Activated B cell treated with CpG ODN at 0.5 μM for 24 hours (primary cell): ENCODE measurements around the gene KLRC3. TPM values are rescaled to one million over a fixed set of nuclear protein-coding genes. Genes with fewer than 3 reads are reported as not detected.
"Not testable (repeated sequence)": the region's sequence is repeated elsewhere in the genome, so short reads cannot be mapped to it uniquely, and the experiment has no call there.

ENCODE experiments used
- ATAC-seq: fragments of 200-7000 bp; cut with Tn5 transposase; one replicate; pipeline ENCODE4 v1.10.0; 2021; ENCODE audit warnings: low read depth, mild to moderate bottlenecking, moderate library complexity
- CTCF ChIA-PET: fragments of 350-600 bp; sonication (Branson Sonifier 250); formaldehyde crosslinking; loops from one replicate; lab custom pipeline; 2021; ENCODE audit warnings: antibody characterized with exemption; lab: Charles Lee
- POLR2A ChIA-PET: fragments of 350-600 bp; sonication (Branson Sonifier 250); formaldehyde crosslinking; loops from one replicate; lab custom pipeline; 2021; ENCODE audit warnings: antibody characterized with exemption; lab: Charles Lee
- DNase-seq: peaks from one replicate; pipeline ENCODE4 v3.0.0; 2022
- H3K27ac Mint-ChIP-seq: one replicate; pipeline ENCODE4 v1.8.0; 2020; ENCODE audit warnings: mixed read lengths
- H3K27me3 Mint-ChIP-seq: one replicate; pipeline ENCODE4 v1.8.0; 2021; ENCODE audit warnings: mixed read lengths
- H3K36me3 Mint-ChIP-seq: one replicate; pipeline ENCODE4 v1.8.0; 2021; ENCODE audit warnings: low read depth, mixed read lengths
- H3K4me1 Mint-ChIP-seq: one replicate; pipeline ENCODE4 v1.8.0; 2021; ENCODE audit warnings: mixed read lengths
- H3K4me3 Mint-ChIP-seq: one replicate; pipeline ENCODE4 v1.8.0; 2020; ENCODE audit warnings: mild to moderate bottlenecking, mixed read lengths
- H3K9me3 Mint-ChIP-seq: one replicate; pipeline ENCODE4 v1.8.0; 2020; ENCODE audit warnings: mixed read lengths
- intact Hi-C: fragments of 100-400 bp; cut with micrococcal nuclease; formaldehyde crosslinking; loops from one replicate; pipeline ENCODE4 v1.15.1; 2024
- total RNA-seq: library from RNA; stranded (reverse); gene quantifications from 2 replicates; pipeline ENCODE4 v1.2.3, GENCODE V29; 2022
- TF ChIP-seq, protein P1 (sequence below): fragments of 200-600 bp; IDR thresholded peaks from one replicate; pipeline ENCODE4 v1.8.0; 2022; ENCODE audit warnings: antibody characterized with exemption, mild to moderate bottlenecking

KLRC3 gene
- total RNA-seq, 1 donor from 2014 or later: not detected

DNA sequence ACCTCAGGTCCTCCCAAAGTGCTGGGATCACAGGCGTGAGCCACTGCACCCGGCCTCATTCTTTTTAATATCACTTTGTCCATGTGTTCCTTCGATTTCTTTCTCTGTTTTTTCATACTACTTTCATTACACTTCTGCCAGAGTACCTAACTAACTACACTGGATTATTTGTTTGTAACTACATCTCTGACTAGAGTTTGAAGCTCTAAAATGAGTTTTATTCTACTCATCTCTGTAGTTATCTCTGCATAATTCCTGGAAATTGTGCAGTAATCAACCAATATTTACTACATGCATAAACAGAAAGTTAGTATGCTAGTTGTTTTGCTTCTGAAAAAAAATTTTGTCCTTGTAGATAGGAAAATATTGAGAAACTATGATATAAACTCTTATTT, 45.8 kb downstream of the KLRC3 start:
- TF ChIP-seq, protein P1, sequence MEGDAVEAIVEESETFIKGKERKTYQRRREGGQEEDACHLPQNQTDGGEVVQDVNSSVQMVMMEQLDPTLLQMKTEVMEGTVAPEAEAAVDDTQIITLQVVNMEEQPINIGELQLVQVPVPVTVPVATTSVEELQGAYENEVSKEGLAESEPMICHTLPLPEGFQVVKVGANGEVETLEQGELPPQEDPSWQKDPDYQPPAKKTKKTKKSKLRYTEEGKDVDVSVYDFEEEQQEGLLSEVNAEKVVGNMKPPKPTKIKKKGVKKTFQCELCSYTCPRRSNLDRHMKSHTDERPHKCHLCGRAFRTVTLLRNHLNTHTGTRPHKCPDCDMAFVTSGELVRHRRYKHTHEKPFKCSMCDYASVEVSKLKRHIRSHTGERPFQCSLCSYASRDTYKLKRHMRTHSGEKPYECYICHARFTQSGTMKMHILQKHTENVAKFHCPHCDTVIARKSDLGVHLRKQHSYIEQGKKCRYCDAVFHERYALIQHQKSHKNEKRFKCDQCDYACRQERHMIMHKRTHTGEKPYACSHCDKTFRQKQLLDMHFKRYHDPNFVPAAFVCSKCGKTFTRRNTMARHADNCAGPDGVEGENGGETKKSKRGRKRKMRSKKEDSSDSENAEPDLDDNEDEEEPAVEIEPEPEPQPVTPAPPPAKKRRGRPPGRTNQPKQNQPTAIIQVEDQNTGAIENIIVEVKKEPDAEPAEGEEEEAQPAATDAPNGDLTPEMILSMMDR: no peak
- Mint-ChIP-seq H3K4me3 (no peak overlapping the region), H3K4me1 (peaks cover 13% of the 10 kb centered on the region), H3K9me3 (no peaks in the 10 kb centered on the region), H3K36me3 (no peaks in the 10 kb centered on the region), H3K27me3 (peaks cover 2% of the 10 kb centered on the region), H3K27ac (no peak overlapping the region)
- CTCF ChIA-PET: no interaction called here
- POLR2A ChIA-PET: no interaction called here
- ATAC-seq: no peak
- no peak for DNase-seq
- intact Hi-C loops: no loop called here

DNA sequence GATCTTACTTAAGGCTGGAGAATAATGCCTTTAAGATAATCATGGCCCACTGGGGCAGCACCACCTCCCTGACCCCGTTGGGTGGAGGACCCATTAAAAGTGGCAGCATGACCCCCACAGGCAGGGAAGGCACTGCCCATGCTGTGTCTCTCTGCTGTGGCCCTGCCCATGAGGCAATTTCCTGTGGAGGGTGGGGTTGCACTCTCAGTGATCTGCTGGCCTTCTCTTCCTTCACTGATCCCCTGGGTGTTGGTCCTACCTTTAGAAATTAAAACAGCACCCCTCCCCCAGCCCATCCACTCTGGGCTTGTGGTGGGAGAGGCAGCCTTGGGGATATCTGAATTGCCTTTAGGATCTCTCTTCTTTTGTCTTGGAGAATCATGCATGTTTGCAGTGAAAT, 47.8 kb downstream of the KLRC3 start:
- H3K4me1 Mint-ChIP-seq: peaks cover 13% of the 10 kb centered on the region
- H3K27ac Mint-ChIP-seq: no peak overlapping the region
- ATAC-seq: no peak
- POLR2A ChIA-PET: no interaction called here
- TF ChIP-seq, protein P1: no peak
- H3K4me3 Mint-ChIP-seq: no peak overlapping the region
- H3K27me3 Mint-ChIP-seq: peaks cover 2% of the 10 kb centered on the region
- CTCF ChIA-PET: no interaction called here
- peaks cover 4% of the 10 kb centered on the region for H3K9me3 Mint-ChIP-seq
- intact Hi-C loops: no loop called here
- H3K36me3 Mint-ChIP-seq: peaks cover 4% of the 10 kb centered on the region
- no peak for DNase-seq

DNA sequence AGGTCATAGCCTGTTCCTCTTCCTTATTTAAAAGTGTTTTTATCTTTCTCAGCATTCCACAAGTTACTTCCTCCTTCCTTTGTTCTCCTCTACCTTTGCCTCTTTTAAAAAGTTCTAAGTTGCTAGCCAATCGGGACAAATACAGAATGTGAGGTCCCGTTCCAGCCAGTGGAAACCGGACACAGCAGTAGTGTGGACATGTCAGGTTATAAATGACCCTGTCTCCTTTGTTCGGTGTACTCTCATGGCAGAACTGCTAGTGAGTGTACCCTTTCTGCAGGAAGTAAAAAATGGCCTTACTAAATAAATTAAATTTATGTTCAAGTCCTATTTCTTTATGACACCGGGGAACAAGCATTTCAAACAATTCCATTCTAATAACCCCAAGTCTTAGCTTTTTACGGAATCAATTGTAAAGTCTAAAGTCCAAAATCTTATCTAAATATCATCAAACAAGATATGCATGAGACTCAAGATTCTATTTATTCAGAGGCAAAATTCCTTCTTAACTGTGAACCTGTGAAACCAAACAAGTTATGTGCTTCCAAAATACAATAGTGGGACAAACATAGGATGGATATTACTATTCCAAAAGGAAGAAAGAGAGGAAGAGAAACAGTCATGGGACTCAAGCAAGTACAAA, 48.4 kb downstream of the KLRC3 start:
- H3K27ac Mint-ChIP-seq, intact Hi-C loops, H3K27me3 Mint-ChIP-seq, CTCF ChIA-PET, DNase-seq, ATAC-seq, H3K36me3 Mint-ChIP-seq, H3K9me3 Mint-ChIP-seq, H3K4me3 Mint-ChIP-seq, POLR2A ChIA-PET: not testable (repeated sequence)
- peaks cover 13% of the 10 kb centered on the region for H3K4me1 Mint-ChIP-seq

DNA sequence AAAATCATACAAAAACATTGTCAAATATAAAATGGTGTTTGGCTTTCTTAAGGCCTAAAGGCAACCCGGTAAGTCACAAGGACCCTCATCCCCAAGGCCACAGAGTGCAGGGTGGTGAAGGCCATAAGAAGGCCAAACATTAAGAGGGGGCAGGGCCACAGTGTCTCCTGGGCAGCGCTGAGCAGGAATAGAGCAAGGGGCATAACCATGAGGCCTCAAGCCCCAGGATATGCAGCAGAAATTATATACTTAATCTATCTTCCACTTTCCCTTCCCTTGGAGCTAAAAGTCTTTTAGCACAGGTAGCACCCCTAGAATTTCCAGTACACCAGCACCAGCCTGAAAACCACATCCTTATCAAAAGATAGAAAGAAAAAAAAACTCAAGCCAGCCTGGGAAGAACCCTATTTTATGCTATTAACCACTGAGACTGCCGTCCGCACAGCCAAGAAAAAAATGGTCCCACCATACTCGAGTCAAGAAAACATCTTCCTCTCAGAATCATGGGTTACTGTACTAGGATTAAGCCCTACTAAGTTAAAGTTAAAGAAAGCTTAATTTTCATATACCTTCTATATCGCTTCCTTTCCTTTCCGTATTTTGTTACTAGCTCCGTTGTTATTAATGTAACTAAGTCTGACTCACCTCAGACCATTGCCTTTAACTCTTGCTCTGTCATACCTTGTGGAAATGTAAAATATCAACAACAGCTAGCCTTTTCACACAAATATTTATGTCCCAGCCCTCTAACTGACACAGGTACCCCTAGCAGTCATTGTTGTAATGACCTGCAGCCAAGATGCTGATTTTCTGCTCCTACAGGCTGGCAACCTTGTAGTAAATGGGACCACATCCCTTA, 50.6 kb downstream of the KLRC3 start:
- no peaks in the 10 kb centered on the region for H3K27me3 Mint-ChIP-seq
- H3K9me3 Mint-ChIP-seq: peaks cover 4% of the 10 kb centered on the region
- TF ChIP-seq, protein P1: no peak
- DNase-seq (no peak), ATAC-seq (no peak)
- CTCF ChIA-PET: interaction anchor here (0.7 kb wide), 1 partner anchor 41 kb away, joined by 5 read pairs; no protein-coding TSS in a partner anchor
- POLR2A ChIA-PET: interaction anchor here (0.6 kb wide), 1 partner anchor 212 kb away, joined by 3 read pairs; no protein-coding TSS in a partner anchor
- H3K4me3 Mint-ChIP-seq: no peak overlapping the region
- peaks cover 13% of the 10 kb centered on the region for H3K4me1 Mint-ChIP-seq
- intact Hi-C loops: loop anchor here (10.0 kb wide), 2 partner anchors 425 to 615 kb away; no protein-coding TSS in a partner anchor
- H3K36me3 Mint-ChIP-seq: peaks cover 4% of the 10 kb centered on the region
- H3K27ac Mint-ChIP-seq: no peak overlapping the region

DNA sequence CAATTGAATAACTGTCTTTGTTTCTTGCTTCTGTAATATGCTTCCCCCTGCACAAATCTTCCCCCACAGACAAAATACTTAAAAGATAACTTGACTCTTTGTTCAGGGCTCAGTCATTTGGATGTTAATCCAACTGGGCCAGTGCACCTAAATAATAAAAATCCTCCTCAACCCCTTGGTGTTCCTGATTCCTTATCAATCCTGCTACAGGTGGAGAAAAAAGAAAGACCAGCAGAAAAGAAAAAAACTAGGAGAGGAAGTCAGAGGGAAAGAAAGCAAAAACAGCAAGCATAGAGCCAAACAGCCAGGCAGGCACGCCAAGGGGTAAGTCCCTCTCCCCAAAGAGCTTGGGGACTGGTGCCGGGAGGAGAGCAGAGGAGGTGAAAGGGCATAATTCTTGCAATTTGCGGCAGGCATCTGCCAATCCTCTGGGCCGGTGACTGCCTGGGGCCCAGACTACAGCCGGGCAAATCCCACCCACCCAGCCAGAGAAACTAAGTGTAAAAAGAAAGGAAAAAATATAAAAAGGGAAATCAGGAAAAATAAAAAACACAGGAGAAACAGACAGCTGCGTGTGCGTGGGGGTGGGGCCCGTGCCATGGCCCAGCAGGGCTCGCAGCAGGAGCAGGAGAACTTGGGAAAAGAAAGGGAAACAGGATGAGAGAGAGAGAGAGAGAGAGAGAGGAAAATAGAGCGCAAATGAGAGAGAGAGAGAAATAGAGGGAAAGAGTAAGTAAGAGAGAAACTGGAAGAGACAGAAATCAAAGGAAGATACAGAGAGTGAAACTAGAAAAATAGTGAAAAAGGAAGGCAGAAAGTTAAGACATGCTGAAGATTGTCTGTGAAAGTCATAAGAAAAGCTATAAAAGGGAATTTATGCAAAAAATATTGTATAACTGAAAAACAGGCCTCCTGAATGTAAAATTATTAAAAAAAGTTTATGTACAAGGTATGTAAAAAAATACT, 51.9 kb downstream of the KLRC3 start:
- Mint-ChIP-seq H3K9me3 (peaks cover 4% of the 10 kb centered on the region), H3K27ac (no peak overlapping the region), H3K4me3 (no peak overlapping the region), H3K4me1 (peaks cover 13% of the 10 kb centered on the region), H3K27me3 (no peaks in the 10 kb centered on the region), H3K36me3 (peaks cover 4% of the 10 kb centered on the region)
- POLR2A ChIA-PET: interaction anchor here (0.6 kb wide), 1 partner anchor 211 kb away, joined by 3 read pairs; no protein-coding TSS in a partner anchor
- intact Hi-C loops: loop anchor here (10.0 kb wide), 2 partner anchors 424 to 614 kb away; no protein-coding TSS in a partner anchor
- ATAC-seq: no peak
- CTCF ChIA-PET: no interaction called here
- TF ChIP-seq, protein P1: no peak
- no peak for DNase-seq

DNA sequence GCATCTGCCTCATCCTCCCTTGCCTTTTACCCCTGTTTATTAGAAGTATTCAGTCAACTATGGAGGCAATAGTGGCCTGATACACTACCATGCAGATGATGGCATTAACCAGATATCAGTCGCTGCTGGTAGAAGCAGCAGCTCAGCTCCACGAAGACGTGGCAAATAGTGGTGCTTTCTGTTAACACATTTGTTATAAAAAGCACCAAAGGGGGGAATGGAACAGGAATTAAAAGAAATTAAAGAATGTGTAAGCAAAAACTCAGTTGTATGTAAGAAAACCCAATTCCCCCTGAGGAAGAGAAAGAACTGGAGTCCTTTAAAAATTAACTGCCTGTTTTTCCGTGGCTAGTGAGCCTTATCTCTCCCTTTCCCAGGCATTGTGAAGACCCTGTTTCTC, 52.7 kb downstream of the KLRC3 start:
- DNase-seq, H3K36me3 Mint-ChIP-seq, POLR2A ChIA-PET, H3K27ac Mint-ChIP-seq, H3K27me3 Mint-ChIP-seq, H3K9me3 Mint-ChIP-seq, H3K4me3 Mint-ChIP-seq, ATAC-seq: not testable (repeated sequence)
- intact Hi-C loops: loop anchor here (10.0 kb wide), 2 partner anchors 423 to 613 kb away; no protein-coding TSS in a partner anchor
- peaks cover 11% of the 10 kb centered on the region for H3K4me1 Mint-ChIP-seq
- CTCF ChIA-PET: interaction anchor here (0.8 kb wide), 1 partner anchor 194 kb away, joined by 4 read pairs; no protein-coding TSS in a partner anchor
